Superior temporal gyrus (tissue), 1 donor: ENCODE measurements around the gene MGAT4A.
"Not testable (repeated sequence)": the region's sequence is repeated elsewhere in the genome, so short reads cannot be mapped to it uniquely, and the experiment has no call there.

Source experiments
- DNase-seq: peaks from one replicate; pipeline ENCODE4 v3.0.0-alpha.2; 2016; ENCODE audit errors: extremely low spot score

Gene MGAT4A

DNA sequence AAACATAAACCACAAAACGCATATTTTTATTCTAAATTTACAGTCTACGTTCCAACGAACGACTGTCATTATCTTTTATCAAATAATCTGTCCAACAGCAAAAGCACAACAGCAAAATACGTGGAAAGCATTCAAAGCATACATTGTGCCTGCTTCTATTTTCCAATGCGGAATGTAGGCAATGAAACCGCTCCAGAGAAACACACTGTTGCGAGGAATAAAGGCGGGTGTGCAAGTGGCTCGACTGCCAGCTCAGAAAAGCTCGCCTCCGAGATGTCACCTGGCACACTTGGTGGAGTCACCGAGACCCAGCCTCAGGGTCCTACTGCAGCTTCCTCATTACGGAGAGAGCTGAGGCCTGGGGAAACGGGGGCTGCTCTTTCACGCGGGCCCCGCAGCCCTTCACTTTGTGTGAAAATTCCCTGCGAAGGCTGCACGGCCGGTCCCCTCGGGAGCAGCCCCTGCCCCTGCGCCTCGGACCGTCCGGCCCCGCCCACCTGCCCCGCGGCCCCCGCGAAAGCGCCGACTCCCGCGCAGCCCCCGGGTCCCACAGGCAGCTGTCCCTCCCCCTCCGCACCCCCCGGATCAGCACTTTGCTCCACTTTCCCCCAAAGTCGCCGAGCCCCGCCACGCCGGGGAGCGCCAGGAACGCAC lies 752 bp downstream of the MGAT4A start:
- DNase-seq: no peak

DNA sequence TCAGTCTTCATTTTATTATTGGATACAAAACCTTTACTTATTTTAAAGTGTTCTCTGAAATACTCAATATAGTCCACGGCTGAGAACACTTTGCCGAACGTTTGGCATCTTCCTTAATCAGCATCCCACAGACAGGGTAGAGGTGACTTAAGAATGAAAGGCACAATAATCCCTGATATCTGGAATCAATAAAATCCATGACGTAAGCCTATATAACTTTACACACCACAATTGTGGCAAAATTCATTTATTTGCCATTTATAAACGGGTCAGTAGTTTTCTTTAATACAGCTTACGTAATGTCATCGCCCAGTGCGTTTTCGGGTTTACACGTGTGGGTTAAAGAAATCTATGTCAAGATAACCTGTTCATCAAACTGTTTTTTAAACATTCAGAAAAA lies 1.3 kb downstream of the MGAT4A start:
- DNase-seq: peak; percentile 80

DNA sequence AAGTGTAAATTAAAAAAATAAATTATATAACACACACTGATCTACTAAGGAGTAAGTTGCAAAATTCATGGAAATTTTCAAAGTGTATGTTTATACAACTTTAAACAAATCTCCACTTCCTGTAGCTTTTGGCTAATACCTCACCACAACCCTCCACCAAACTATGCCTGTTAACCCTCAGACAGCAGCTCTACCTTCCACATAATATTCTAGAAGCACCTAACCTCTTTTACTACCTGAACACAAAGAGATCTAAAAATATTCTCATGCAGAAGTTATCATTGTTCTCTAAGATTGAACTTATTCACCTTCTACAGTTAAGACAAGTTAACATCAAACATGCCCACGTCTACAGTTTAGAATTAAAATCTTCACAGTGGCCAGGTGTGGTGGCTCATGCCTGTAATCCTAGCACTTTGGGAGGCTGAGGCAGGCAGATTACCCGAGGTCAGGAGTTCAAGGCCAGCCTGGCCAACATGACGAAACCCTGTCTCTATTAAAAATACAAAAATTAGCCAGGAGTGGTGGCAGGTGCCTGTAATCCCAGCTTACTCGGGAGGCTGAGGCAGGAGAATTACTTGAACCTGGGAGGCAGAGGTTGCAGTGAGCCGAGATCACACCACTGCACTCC lies 2.7 kb downstream of the MGAT4A start:
- not testable (repeated sequence) for DNase-seq

DNA sequence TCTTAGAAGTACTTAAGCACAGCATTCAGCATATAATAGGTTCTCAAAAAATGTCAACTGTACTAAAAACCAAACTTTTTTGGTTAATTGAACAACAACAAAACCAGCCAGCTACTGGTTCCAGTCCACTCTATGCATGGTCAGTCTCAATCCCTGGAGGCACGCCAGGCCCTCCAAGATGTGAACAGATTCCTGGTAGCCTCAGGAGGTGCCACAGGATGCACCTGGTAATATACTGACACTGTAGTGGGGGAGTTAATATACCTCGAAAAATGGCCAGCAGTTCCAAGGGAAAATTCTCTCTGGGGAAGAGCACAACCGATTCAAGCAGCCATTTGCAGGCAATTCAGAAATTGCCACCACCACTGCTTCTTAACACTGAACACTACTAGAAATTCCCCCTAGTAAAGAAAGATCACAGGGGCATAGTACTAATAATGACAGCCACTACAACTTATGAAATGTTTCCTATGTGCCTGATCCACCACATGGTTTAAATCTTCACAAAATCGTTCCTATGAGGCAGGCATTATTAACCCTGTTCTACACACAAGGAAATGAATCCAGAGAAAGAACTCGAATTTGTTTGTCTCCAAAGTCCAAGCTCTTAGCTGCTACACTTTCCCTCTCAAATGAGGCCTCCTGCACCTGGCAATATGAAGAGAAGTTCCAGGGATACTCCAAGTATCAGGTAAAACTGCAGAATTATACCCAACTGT lies 3.4 kb downstream of the MGAT4A start:
- DNase-seq: peak; percentile 44

DNA sequence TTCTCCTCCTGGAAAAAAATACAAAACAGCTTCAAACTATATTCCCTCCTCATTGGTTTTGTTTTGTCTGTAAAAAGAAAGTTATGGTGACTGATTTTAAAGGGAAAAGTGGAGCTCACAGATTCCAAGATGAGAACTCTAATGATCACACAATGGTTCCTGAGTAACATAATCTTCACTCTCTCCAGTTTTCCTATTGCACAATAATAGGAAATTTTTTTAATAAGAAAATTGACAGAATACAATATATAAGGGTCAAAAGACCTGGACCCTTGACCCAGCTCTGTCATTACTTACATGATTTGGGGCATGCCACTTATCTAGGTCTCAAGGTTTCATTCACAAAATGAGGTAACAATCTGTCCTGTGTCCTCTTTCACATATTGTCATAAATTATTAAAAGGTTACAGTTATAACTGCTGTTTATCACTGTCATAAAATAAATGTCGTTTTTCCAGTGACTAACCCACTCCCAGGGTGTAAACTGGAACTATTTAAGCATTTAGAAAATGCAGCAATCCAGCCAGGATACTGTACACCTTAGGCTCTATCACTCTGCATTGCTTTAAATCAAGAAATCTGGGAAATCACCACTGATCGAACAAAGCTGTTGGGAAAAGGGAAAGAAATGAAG lies 4.1 kb downstream of the MGAT4A start:
- DNase-seq: no peak

DNA sequence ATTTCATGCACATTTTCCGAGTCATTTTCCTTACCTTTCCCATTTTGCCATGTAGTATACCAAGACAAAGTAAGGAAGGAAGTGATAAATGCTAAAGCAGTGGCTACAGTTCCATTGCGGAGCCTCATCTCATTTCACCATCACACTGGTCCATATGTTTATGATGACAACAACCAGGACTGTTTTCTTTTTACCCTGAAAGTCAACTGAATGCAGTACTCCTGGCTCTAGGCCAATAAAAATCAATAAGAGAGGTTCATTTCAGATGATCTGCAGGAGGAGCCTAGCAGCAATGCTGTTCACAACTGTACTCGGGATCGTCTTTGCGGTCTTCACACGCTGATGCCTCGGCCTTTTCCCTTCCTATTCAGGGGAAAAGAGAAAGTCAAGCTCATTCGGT lies 4.7 kb downstream of the MGAT4A start:
- no peak for DNase-seq

DNA sequence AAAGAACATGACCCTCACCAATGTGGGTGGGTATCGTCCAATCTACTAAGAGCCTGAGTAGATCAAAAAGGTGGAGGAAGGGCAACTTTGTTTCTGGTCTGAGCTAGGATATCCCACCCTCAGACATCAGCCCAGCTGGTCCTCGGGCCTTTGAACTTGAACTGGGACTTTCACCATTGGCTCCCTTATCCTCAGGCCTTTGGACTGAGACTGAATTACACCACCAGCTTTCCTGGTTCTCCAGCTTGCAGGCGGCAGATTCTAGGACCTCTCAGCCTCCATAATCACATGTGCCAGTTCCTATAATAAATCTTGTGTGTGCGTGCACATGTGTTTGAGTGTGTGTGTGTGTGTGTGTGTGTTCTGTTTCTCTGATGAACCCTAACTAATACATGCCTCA lies 10.6 kb downstream of the MGAT4A start:
- no peak for DNase-seq

DNA sequence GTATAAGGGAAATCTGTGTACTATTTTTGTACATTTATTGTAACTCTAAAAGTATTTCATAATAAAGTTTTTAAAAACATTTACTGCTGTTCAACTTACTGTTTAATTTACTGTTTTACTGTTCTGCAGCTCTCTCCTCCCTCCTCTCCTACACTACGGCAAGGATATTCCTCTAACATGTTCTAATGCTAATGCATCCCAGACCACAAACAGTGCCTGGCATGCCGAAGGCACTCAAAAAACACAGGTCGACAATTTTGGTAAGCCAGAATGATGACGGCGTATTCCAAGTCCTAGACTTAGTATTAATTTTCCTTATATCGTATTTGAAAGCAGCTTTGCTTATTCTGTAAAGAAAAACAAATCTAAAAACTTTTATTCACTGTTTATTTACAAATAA lies 13.3 kb downstream of the MGAT4A start:
- no peak for DNase-seq

DNA sequence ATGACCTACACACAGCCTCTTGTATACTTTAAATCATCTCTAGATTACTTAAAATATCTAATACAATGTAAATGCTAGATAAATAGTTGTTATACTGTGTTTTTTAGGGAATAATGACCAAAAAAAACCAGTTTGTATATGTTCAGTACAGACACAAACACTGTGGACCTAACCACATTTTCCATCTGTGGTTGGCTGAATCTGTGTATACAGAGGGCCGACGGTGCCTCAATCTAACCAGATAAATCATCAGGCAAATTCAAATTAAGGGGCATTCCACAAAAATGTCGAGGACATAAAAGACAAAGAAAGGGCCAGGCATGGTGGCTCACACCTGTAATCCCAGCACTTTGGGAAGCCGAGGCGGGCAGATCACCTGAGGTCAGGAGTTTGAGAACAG lies 14.1 kb downstream of the MGAT4A start:
- DNase-seq: no peak

DNA sequence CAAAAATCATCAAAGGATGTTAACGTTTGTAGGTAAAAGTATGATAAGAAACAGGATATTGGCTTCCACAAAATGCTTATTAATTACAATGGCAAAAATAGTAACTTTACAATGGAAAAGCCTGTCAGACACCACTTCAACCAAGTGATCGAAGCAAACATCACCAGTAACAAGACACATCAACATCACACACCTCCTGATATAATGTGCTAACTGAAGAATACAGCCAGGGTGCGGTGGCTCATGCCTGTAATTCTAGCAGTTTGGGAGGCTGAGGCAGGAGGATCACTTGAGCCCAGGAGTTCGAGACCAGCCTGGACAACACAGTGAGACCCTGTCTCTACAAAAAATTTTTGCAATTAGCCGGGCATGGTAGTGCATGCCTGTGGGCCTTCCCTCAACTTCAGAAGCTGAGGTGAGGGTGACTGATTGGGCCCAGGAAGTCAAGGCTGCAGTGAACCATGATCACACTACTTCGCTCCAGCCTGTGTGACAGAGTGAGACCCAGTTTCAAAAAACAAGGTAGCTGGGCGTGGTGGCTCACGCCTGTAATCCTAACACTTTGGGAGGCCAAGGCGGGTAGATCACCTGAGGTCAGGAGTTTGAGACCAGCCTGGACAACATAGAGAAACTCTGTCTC lies 15.0 kb downstream of the MGAT4A start:
- no peak for DNase-seq

DNA sequence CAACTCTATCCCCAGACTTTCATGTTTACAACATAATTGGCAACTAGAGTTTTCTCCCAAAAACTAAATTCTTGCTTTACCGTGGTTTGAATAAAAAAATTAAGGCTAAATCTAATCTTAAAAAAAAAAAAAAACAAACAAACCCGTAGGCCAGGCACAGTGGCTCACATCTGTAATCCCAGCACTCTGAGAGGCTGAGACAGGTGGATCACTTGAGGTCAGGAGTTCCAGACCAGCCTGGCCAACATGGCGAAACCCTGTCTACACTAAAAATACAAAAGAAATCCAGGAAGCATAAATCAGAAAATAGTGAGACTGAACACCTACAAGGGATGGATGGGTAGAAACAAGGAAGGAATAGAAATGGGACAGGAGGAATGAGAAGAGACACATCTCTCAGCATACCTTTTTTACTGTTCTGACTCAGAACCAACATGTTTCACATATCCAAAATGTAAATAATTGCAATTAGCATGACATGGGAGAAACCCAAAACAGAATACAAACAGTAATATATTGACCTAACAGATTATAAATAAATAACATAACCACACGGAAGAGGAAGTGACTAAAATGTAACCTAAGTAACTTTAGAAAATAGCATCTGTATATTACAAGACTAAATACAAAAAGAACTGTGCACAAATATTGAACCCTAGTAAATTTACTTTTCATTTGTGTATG lies 17.5 kb downstream of the MGAT4A start:
- no peak for DNase-seq

DNA sequence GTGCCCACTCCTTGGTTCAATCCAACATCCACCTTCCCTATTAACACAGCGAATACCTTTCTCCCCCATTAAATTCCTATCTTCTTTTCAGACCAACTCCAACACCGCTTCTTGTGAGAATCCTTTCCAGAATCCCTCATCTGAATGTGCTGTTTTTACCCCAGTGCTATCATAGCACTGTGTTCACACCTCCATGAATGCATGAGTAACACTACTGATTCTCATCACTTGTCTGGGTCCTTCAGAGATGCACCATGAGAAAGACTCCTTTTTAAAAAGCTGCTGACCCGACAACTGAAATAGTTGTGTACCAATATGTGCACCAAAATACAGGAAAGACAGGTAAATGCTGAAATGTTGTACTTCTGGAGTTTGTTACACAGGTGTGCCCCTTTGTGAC lies 18.8 kb downstream of the MGAT4A start:
- DNase-seq: peak; percentile 17

DNA sequence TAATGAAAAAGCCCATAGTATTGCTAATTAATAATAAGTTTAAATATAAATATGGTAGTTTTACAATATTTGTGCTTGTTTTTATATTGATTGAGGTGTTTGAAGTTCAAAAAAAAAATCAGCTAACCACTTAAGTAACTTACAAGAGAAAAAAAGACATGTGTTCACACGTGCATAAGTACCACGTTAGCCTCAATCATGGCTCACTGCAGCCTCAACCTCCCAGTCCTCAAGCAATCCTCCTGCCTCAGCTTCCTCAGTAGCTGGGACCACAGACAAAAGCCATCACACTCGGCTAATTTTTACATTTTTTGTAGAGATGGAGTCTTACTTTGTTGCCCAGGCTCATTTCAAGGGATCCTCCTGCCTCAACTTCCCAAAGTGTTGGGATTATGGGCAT lies 19.4 kb downstream of the MGAT4A start:
- DNase-seq: no peak

DNA sequence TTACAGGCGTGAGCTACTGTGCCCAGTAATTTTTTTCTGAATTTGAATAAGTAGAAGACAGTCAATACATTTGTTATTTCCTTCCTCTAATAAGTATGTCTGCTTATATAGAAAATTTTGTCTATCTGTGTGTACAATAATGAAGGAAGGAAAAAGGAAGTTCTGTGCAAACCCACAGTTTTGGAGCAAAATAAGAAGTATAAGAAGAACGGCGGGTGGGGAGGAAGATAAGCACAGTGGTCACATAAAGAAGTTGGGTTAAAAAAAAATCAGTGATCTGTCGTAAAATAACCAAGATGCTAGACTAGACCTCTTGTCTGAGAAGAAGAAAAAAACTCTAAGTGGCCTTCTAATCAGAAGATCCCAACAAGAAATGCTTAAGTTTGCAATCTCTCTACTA lies 20.2 kb downstream of the MGAT4A start:
- no peak for DNase-seq

DNA sequence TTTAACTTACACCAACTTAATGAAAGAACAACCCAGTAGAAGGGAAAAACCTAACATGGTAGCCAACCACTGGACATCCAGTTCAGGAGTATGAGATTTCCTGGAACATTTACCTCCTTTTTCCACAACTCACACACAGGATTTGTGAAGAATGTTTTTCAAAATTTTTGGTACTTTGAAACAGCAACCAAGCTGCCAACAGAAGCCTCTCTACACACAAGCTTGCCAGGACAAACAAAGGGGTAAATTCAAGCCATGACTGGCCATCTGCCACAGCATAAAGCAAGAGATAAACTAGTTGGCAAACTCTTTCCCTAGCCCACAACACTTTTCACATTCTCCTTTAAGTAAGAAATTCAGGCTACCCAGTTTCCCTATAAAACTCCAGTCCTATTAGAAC lies 21.4 kb downstream of the MGAT4A start:
- peak; percentile 85 for DNase-seq

DNA sequence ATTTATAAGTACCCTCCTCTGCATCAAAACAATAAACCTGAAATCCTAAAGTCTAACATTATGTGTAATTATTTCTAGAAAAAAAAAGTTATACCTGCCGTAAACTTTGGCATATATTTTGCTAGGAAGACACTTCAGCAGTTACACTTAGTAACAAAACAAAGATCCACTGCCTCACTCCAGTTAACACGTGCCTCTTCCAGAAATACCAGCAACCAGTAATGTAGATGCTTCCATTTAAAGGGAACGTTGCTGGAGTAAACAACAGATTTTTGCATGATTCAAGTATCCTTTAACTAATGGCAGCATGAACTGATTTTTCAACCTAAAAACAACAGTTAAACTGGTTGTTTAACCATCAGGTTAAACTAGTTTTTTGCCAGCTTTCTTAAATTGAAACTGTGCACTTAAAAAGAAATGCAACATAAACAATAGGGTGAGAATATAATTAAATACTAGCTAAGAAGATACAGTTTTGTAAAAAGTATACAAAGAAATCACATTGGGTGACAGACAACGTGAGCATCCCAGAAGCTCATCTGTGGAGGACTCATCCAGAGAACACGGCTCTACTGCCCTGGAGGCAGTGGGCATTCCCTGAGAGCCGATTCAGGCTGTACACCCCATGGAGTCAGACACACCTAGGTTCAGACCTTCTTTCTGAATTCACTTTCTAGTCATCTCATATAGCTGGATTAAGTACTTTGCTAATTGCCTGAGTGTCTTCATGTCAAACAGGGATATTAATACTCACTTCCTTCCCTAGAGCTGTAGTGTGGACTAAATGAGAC lies 22.3 kb downstream of the MGAT4A start:
- no peak for DNase-seq

DNA sequence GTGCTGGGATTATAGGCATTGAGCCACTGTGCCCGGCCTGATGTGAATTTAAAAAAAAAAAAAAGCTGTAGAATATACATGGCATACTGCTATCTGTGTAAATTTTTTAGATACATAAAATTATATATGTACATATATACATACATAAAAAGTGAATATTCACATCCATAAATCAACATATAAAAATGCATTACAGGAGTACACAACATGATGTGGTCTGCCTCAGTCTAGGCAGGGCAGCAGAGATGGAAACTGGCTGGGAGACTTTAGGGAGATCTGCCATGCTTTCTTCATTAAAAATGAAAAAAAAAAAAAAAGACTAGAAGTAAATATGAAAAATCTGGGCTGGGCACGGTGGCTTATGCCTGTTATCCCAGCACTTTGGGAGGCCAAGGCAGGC lies 24.3 kb downstream of the MGAT4A start:
- no peak for DNase-seq

DNA sequence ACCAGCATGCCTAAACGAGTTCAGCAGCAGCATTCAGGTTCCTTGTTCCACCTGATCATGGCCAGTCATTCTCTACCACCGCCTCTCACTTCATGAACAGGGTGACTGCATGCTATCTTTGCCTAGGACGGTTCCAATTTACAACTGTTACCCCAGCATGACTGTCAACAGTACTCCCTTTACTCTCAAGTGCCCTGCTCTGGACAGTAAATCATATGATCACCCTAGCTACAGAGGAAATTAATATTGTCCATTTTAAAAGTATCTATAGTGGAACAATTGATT lies 25.7 kb downstream of the MGAT4A start:
- DNase-seq: no peak

DNA sequence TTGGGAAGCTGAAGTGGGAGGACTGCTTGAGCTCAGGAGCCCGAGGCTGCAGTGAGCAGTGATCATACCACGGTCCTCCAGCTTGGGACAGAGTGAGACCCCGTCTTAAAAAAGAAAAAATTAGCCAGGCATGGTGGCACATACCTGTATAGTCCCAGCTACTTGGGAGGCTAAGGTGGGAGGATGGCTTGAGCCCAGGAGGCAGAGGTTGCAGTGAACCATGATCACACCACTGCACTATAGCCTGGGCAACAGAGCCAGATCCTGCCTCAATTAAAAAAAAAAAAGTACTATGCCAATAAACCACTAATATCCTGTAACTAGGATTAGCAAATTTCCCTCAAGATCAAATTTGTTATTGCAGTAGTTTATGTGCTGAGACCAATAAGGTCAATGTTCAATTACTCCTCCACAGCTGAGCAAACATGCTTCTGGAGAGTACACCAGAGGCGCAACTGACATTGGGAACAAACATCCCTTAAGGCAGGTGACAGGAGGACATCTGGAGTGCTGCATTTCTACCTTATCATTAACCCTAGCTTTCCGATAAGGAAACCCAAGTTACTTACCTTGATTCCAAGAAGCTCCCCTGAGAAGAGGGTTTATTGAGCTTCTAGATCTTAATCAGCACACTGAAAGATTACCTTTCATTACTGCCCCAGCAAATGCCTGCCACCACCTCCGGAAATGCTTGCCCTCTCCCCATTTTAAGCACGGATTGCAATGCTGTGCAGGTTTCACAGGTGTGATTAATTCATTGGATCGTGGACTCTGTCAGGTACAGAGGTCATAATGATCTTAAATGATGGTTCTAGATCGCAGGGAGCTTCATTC lies 26.2 kb downstream of the MGAT4A start:
- no peak for DNase-seq

DNA sequence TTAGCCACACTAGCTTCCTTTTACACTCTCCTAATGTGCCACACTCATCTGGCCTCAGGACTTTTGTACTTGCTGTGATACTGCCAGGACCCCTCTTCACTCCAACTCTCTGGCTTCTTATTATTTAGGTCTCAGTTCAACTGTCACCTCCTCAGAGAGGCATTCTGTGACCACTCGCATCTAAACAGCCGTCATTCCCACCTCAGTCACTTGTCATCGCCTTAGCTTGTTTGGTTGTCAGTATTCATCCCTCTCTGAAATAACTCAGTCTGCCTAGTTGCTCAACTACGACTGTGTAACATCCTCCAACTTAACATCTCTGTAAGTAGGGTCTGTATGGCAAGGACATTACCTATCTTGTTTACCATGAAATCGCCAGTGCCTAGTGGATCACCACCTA lies 27.2 kb downstream of the MGAT4A start:
- no peak for DNase-seq
